Body of pancreas (tissue), 4 donors: ENCODE measurements around the gene PLPP4.

ENCODE experiments used
- CTCF ChIP-seq, 7 experiments: fragments of 450-650 bp in 4 of 7; fragments of 200-600 bp in 3 of 7; sonication (generic) in 3 of 7; IDR thresholded peaks; one replicate each; pipeline ENCODE4 v1.5.1; 2016 to 2019; ENCODE audit warnings: antibody characterized with exemption in 7 of 7
- POLR2A ChIP-seq, 3 donors: fragments of 450-650 bp; IDR thresholded peaks; one replicate each; pipeline ENCODE4 v1.6.1; 2016; ENCODE audit warnings: antibody characterized with exemption in 3 of 3, mild to moderate bottlenecking in 2 of 3

- TF ChIP-seq CTCF (IDR thresholded peaks at IDR 0.05), result no peak
- no peak for TF ChIP-seq POLR2A (IDR thresholded peaks at IDR 0.05)
These were observed 20.7 kb downstream of the PLPP4 start for GRCh38 chr10:120477743-120478141.
